Suppressor macrophage treated with lipopolysaccharide for 1 hour (primary cell): ENCODE data around the gene HOXB2.

Experiments used
- DNase-seq, 3 donors: peaks; one replicate each; pipeline ENCODE4 v3.0.0-alpha.2; 2020 to 2022

HOXB2 gene

DNA sequence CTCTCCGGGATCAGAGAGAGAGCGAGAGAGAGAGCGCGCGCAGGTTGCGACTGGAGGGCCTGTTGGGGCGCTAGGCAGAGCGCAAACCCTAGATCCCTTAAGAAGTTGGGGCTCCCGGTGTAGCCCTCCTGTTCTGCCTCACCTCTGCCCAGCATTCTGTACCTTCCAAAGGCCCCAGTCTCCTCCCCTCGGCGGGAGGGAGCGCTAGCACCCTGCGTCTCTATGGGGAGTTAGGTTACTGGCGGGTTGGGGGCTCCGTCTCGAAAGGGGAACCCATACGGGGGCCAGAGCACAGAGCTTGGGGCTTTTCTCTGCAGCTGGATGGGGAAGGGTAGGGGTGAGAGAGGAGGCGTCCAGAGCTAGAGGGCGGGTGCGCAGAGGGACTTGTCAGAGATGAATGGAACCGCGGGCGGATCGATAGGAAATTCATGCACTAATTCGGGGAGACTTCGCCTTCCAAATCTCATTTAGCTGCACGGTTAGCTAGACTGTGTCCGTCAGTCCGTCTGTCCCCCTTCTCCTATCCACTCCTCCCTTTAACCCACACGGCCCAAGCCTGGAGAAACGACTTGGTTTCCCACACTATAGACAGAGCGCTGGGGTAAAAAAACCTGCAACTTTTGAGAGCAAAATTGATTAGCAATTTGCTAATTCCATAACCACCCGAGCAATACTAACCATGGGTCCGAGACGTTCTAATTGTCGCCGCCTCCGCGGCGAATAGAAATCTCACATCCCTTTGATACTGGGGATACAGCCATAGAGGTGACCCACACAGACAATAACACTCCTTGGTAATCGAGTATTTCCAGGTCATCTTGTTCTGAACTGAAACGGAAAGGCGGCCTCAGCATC is 33.9 kb upstream of the HOXB2 start:
- no peak for DNase-seq

- peak; percentile 66 to 82 (median 70) for DNase-seq
These were observed 33.2 kb upstream of the HOXB2 start, which contains the start of gene HOXB4 for GRCh38 chr17:48577946-48578615. TSS of gene HOXB4 (minus strand) at chr17:48578350. CDS start at chr17:48578319, 31 bp downstream.

GRCh38 chr17:48577330-48577945 is 32.5 kb upstream of the HOXB2 start:
- no peak for DNase-seq

DNA sequence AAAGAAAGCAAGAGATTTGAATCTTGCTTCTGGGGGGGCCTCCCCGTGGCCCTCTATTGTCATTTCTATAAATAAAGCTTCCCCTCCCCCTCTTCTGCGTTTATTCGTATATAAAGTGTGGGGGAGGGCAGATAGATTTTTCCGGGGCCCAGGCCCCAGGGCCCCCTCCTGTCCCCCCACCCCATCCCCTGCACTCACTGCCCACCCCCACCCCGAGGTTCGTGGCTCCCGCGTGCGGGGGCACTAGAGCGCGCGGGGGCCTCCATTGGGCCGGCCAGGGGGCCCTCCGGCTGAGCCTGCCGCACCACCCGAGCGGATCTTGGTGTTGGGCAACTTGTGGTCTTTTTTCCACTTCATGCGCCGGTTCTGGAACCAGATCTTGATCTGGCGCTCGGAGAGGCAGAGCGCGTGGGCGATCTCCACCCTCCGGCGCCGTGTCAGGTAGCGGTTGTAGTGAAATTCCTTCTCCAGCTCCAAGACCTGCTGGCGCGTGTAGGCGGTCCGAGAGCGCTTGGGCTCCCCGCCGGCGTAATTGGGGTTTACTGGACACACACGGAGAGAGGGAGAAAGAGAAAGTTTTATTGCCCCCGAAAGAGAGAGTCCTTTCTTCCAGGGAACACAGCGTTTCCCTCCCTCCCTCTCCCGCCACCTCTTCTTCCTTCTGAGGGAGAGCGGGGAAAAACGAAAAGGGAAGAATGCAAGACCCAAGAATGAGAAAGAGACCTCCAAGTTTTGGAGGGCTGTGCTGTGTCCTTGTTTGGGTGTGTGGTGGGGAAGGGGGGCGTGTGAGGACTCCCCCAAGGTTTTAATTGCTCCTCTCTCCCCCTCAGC is 31.8 kb upstream of the HOXB2 start:
- no peak for DNase-seq

- no peak for DNase-seq
These were observed 31.0 kb upstream of the HOXB2 start for GRCh38 chr17:48575673-48576478.

DNA sequence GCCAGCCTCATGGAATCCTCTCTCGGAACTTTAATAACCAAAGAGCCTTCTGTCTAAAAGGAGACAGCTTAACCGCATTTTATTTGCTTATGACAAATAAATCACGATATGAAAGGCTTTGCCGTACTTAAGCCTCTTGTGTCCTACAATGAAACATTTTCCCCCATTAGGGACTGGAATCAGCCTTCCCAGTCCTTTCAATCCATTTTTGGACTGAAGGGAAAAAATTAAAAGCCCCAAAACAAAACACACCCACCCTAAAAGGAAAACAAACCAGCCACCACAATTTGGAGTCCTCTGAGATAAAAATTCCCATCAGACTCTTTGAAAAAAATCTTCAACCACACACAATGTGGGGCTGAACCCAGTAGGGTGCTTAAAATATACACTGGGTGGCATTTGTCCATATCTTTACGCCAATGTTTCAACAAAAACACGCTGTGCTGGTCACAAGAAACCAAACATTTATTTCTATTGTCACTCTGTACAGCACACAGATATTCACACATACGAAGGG is 30.2 kb upstream of the HOXB2 start:
- DNase-seq, result no peak

DNA sequence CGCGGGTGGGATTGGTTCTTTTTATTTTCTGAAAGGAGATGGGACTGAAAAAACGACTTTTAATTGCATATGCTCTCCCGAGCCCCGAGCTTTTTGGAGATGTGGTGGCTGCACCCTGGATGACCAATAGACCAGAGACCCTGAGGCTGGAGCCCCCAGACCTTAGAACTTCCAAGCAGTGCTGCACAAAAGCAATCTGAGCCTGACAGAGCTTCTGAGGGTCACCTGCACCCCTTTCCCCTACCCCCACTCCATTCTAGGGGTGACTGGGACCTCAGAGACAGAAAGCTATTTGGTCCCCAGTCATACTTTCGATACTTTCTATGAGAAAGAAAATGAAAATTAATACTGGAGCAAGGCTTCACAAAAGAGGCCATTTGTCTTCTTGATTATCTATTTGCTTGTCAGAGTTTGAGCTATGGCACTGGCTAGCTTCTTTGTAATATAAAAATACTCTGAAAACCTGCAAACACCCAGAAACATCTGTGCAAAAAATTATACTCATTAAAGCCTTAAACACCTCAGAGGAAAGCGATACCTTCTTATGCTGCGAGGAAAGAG is 29.7 kb upstream of the HOXB2 start:
- no peak for DNase-seq

GRCh38 chr17:48571826-48572417 is 27.0 kb upstream of the HOXB2 start:
- DNase-seq, result no peak

DNA sequence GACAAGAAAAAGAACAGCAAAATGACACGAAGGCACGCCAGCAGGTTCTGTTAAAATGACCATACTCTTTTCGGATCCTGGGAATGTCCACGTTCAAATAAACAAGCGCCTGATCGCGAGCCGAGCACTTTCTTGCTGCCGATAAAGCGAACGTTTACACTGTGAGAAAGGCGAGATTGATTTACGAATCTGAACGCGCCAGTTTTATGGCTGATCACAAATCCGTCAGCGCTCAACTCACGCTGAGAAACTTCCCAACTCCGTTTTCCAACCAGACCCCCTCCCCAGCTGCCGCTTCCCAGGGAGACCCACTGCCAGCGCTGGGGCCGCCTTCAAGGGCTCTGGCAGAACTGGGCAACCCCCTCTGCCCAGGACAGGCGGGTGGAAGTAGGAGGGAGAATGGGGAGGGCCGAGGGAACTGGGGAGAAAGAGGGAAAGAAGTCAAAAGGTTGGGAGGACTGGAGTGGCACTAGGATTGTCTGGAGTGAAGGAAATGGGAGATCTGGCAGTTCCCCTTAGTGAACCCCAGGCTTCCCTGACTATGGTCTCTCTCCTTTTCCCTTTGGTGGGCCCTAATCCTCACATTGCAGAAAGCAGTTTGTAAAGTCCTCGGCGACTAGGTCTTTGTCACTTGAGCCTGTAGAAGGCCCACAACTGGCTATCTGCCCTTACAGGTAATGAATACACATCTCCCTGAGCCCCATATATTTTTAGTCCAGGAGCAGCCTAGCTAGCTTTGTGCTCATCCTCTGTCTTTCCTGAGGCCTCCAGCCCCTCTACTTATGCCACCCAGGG is 26.3 kb upstream of the HOXB2 start:
- DNase-seq, result no peak

DNA sequence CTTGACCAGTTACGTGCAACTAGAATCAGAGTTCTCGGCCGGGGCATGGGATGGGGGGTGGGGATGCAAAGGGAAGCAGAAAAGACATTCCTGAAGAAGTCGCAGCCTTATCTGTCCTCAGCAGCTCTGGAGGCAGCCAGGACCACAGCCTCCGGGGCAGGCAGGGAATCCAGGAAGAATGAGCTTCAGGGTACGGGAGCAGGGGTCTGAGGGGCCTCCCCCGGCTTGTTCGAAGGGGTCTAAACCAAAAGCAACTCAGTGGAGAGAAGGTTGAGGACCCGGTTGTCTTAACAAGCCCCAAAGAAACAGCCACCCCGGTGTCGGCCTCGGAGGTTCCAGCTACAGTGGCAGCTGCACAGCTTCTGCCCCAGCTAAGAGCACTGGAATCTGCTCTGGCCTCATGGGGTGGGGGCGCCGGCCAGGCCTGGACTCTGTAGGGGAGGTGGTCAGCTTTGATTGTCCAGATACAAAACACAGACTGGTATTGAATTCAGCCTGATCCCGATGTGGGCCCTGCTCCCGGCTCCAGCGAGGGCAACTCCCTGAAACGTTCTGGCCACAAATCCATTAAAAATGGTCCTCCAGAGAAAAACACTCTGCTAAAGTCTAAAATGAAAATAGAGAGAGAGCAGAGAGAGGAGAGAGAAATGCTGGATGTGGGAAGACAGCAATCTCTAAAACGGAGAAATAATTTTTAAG is 25.6 kb upstream of the HOXB2 start:
- DNase-seq, result no peak

DNA sequence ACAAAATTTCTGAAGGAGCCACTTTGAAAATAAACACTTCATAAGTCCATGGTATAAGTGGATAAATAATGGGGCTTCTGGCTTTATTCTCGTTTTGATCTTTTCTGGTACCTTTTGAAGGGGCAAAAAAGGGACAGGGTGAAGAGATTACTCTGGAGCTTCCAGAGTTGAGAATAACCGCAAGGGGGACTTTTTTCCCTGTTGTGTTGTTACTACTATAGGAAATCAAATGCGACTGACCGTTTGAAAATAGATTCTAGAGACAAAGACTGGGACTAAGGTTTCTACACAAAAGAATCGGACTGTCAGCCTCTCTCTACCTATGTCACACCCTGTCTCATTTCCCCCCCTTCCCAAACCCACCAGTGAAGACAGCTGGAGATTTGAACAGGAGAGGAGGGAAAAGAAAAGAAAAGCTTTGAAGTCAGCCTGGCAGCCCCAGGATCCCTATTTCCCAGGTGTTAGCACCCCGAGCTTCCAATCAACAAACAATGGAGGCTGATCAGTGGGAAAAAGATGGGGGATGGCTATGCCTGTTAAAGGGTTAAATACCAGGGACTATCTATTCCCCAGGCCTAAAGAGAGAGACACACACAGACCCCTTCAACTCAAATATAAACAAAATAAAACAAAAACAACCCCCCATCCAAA is 24.9 kb upstream of the HOXB2 start:
- DNase-seq, result no peak

GRCh38 chr17:48569240-48569582 is 24.3 kb upstream of the HOXB2 start:
- no peak for DNase-seq

GRCh38 chr17:48568499-48569239 is 23.8 kb upstream of the HOXB2 start:
- DNase-seq, result no peak

- no peak for DNase-seq
These were observed 22.9 kb upstream of the HOXB2 start for GRCh38 chr17:48567646-48568354.

DNA sequence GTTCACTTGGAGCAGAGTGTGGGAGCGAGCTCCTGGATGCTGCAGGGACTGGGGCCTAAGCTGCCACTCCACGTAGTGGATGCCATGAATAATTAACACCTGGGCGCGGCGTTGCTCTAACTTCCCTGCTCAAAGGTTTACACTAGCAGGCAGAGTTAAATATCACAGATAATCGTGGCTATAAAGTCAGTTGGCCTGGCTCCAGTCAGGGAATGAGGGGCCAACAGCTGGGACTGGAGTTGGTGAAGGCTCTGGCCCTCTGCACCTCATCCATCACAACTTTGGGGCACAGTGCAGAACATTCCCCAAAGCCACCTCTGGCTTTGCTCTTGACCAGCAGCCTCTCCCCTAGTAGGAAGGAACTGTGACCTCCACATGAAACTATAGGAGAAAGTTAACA is 22.3 kb upstream of the HOXB2 start:
- DNase-seq, result no peak

DNA sequence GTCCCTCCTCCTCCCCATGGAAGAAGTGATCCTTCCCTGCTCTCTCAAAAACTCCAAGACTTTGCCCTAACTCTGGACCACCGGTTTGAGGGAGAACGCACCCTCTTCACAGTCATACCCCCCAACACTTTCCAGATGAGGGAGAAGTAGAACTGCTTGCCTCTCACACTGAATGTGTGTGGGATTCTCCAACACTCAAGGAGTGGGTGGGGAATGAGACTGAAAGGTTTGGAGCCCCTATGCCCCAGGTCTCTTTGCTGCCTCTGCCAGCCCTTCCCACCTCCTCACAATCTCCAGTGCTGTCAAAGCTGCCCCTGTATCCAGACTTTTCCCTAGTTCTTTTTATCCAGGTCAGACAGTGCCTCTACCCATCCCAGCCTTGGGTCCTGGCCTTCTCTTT is 21.8 kb upstream of the HOXB2 start:
- no peak for DNase-seq

- DNase-seq, result no peak
These were observed 21.2 kb upstream of the HOXB2 start for GRCh38 chr17:48565925-48566710.
